Mesenchymal stem cell (in vitro differentiated cells and primary cell): Measurements from ENCODE around the gene CD44.

ENCODE experiments used
- DNase-seq: peaks from one replicate; pipeline ENCODE4 v3.0.0-alpha.2; 2013
- H2AFZ ChIP-seq: one replicate; pipeline ENCODE4 v1.6.1; 2013; ENCODE audit warnings: low read depth, mild to moderate bottlenecking, control low read depth, inconsistent platforms, low read length, moderate library complexity
- H2AK5ac ChIP-seq: 2 replicates; pipeline ENCODE4 v1.6.1; 2013; ENCODE audit warnings: low read length, moderate library complexity, mild to moderate bottlenecking, inconsistent platforms; ENCODE audit not compliant: severe bottlenecking
- H2BK120ac ChIP-seq: one replicate; pipeline ENCODE4 v1.6.1; 2013; ENCODE audit warnings: low read depth, mild to moderate bottlenecking, inconsistent platforms, low read length, moderate library complexity
- H2BK12ac ChIP-seq, 2 experiments: one replicate each; pipeline ENCODE4 v1.6.1; 2013; ENCODE audit warnings: inconsistent platforms in 2 of 2, low read length in 2 of 2, mild to moderate bottlenecking in 2 of 2, moderate library complexity in 2 of 2, control low read depth in 1 of 2
- H2BK15ac ChIP-seq: one replicate; pipeline ENCODE4 v1.6.1; 2013; ENCODE audit warnings: mild to moderate bottlenecking, low read depth, inconsistent platforms; ENCODE audit not compliant: poor library complexity, severe bottlenecking
- H2BK5ac ChIP-seq: 2 replicates; pipeline ENCODE4 v1.6.1; 2013; ENCODE audit warnings: low read depth, mild to moderate bottlenecking, low read length, control low read depth, inconsistent platforms; ENCODE audit not compliant: poor library complexity, severe bottlenecking
- H3K14ac ChIP-seq, 2 experiments: one replicate each; pipeline ENCODE4 v1.6.1; 2013; ENCODE audit warnings: inconsistent platforms in 2 of 2, low read length in 2 of 2, control low read depth in 1 of 2, mild to moderate bottlenecking in 1 of 2, moderate library complexity in 1 of 2
- H3K18ac ChIP-seq, 2 experiments: one replicate each; pipeline ENCODE4 v1.6.1; 2013; ENCODE audit warnings: inconsistent platforms in 2 of 2, low read length in 2 of 2, control low read depth in 1 of 2, low read depth in 1 of 2, mild to moderate bottlenecking in 1 of 2
- H3K23ac ChIP-seq, 2 experiments: one replicate each; pipeline ENCODE4 v1.6.1; 2013; ENCODE audit warnings: inconsistent platforms in 2 of 2, low read length in 2 of 2, mild to moderate bottlenecking in 2 of 2, moderate library complexity in 2 of 2, control low read depth in 1 of 2
- H3K27ac ChIP-seq: 2 replicates; pipeline ENCODE4 v1.5.1; 2013; ENCODE audit warnings: mild to moderate bottlenecking, moderate library complexity, low read length, control low read depth, inconsistent platforms; ENCODE audit not compliant: poor library complexity, severe bottlenecking
- H3K27me3 ChIP-seq, 2 experiments: 2 replicates each; pipeline versions ENCODE4 v1.6.1 to v1.7.0; 2013; ENCODE audit warnings: low read length in 2 of 2, mild to moderate bottlenecking in 2 of 2, moderate library complexity in 2 of 2, control low read depth in 1 of 2, inconsistent platforms in 1 of 2; ENCODE audit not compliant: control insufficient read depth in 1 of 2, insufficient read depth in 1 of 2
- H3K36me3 ChIP-seq, 2 experiments: 2 replicates each; pipeline versions ENCODE4 v1.6.1 to v1.7.0; 2013; ENCODE audit warnings: low read length in 2 of 2, control low read depth in 1 of 2, inconsistent platforms in 1 of 2, low read depth in 1 of 2, mild to moderate bottlenecking in 1 of 2; ENCODE audit not compliant: insufficient read depth in 2 of 2, control insufficient read depth in 1 of 2
- H3K4ac ChIP-seq, 2 experiments: one replicate each; pipeline ENCODE4 v1.6.1; 2013; ENCODE audit warnings: inconsistent platforms in 2 of 2, low read length in 2 of 2, mild to moderate bottlenecking in 2 of 2, moderate library complexity in 2 of 2, control low read depth in 1 of 2, low read depth in 1 of 2
- H3K4me1 ChIP-seq: 2 replicates; pipeline ENCODE4 v1.6.1; 2013; ENCODE audit warnings: low read depth, low read length, control low read depth; ENCODE audit not compliant: control insufficient read depth, insufficient read depth
- H3K4me2 ChIP-seq: 2 replicates; pipeline ENCODE4 v1.6.1; 2013; ENCODE audit warnings: low read length, mild to moderate bottlenecking, inconsistent platforms; ENCODE audit not compliant: poor library complexity, severe bottlenecking
- H3K4me3 ChIP-seq, 2 experiments: 2 replicates each; pipeline versions ENCODE4 v1.5.1 to v1.7.0; 2013; ENCODE audit warnings: low read length in 2 of 2, mild to moderate bottlenecking in 2 of 2, control low read depth in 1 of 2, low read depth in 1 of 2; ENCODE audit not compliant: insufficient read depth in 1 of 2
- H3K79me1 ChIP-seq: replicated peaks from 2 replicates; pipeline ENCODE4 v1.6.1; 2013; ENCODE audit warnings: mild to moderate bottlenecking, control low read depth, low read length, inconsistent platforms; ENCODE audit not compliant: poor library complexity, severe bottlenecking
- H3K9ac ChIP-seq: 2 replicates; pipeline ENCODE4 v1.7.0; 2013; ENCODE audit warnings: mild to moderate bottlenecking, low read length, moderate library complexity
- H3K9me3 ChIP-seq: 2 replicates; pipeline ENCODE4 v1.7.0; 2013; ENCODE audit warnings: mild to moderate bottlenecking, low read length; ENCODE audit not compliant: control insufficient read depth
- H4K8ac ChIP-seq: one replicate; pipeline ENCODE4 v1.6.1; 2013; ENCODE audit warnings: inconsistent platforms, mild to moderate bottlenecking, low read length, moderate library complexity
- H4K91ac ChIP-seq: one replicate; pipeline ENCODE4 v1.6.1; 2013; ENCODE audit warnings: mild to moderate bottlenecking, low read length, inconsistent platforms
- WGBS: methylation state at CpG from one replicate; pipeline ENCODE4 v1.1.7; 2013; ENCODE audit warnings: mixed read lengths; 5-methylcytosine and 5-hydroxymethylcytosine counted together

CD44 gene

DNA sequence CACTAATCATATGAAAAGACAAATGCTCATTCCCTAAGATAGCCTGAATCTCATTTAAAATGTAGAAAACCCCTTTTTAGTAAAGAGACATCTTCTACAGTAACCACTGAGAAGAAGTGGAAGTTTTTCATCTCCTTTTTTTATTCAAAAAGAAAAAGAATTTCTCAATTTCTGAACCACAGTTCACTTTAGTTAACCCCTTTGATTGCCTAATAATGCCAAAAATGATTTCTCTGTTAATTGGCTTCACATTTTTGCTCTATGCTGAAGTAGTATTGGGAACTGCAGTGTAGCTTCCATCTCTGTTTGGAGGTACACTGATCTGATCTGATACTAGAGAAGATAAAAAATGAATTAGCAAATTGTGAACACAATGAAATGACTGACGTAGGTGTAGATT, 58.3 kb downstream of the CD44 start:
- 98% methylated on average over 1 of the region's 1 CpG for WGBS
- H3K18ac ChIP-seq, result no peak overlapping the region
- H3K27me3 ChIP-seq, result no peaks in the 10 kb centered on the region
- H4K91ac ChIP-seq, result no peak overlapping the region
- H2BK12ac ChIP-seq, result no peak overlapping the region
- H2BK5ac ChIP-seq, result no peak overlapping the region
- no peak overlapping the region for H2AFZ ChIP-seq
- H2BK15ac ChIP-seq, result no peak overlapping the region
- H3K4me3 ChIP-seq, result no peak overlapping the region
- H3K9me3 ChIP-seq, result no peaks in the 10 kb centered on the region
- no peak overlapping the region for H3K4me2 ChIP-seq
- no peak overlapping the region for H3K14ac ChIP-seq
- DNase-seq, result no peak
- no peak overlapping the region for H2AK5ac ChIP-seq
- H3K27ac ChIP-seq, result no peak overlapping the region
- H3K4ac ChIP-seq, result no peak overlapping the region
- H3K36me3 ChIP-seq, result peaks cover 5 to 100% of the 10 kb centered on the region in 2 experiments
- peaks cover 17% of the 10 kb centered on the region for H3K79me1 ChIP-seq
- no peak overlapping the region for H4K8ac ChIP-seq
- no peak overlapping the region for H3K9ac ChIP-seq
- no peak overlapping the region for H2BK120ac ChIP-seq
- H3K23ac ChIP-seq, result no peak overlapping the region
- peaks cover 1% of the 10 kb centered on the region for H3K4me1 ChIP-seq

DNA sequence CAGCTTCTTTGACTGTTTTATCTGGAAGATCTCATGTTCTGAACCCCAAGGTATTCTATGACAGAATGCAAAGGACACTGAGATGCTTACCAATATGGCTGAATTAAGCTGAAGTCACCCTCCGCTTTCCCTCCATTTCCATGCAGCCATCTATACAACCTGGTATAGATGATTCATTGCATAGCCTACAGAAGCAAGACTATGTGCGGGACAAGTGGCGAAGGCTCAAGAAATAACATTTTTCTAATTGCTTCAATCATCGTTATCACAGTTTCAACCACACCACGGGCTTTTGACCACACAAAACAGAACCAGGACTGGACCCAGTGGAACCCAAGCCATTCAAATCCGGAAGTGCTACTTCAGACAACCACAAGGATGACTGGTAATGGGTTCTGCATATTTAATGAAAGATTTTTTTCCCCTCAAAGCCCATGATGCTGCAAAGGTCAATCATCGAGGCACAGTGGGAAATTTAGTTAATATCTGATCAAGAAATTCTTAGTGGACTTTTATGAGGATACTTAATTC, 61.9 kb downstream of the CD44 start:
- no peak overlapping the region for H4K91ac ChIP-seq
- no peak overlapping the region for H2BK15ac ChIP-seq
- H3K23ac ChIP-seq, result no peak overlapping the region
- no peaks in the 10 kb centered on the region for H3K9me3 ChIP-seq
- H2BK5ac ChIP-seq, result no peak overlapping the region
- DNase-seq, result no peak
- no peak overlapping the region for H2BK12ac ChIP-seq
- H3K79me1 ChIP-seq, result peaks cover 12% of the 10 kb centered on the region
- H3K27me3 ChIP-seq, result no peaks in the 10 kb centered on the region
- H2AK5ac ChIP-seq, result no peak overlapping the region
- peak overlapping the region in 1 of 2 experiments; percentile 49 for H3K4ac ChIP-seq
- no peak overlapping the region for H3K4me2 ChIP-seq
- H3K27ac ChIP-seq, result no peak overlapping the region
- no peak overlapping the region for H2AFZ ChIP-seq
- no peak overlapping the region for H3K18ac ChIP-seq
- H3K4me1 ChIP-seq, result no peaks in the 10 kb centered on the region
- no peak overlapping the region for H3K14ac ChIP-seq
- WGBS, result 96% methylated on average over 7 of the region's 7 CpGs
- no peak overlapping the region for H4K8ac ChIP-seq
- H2BK120ac ChIP-seq, result no peak overlapping the region
- H3K4me3 ChIP-seq, result no peak overlapping the region
- peaks cover 8 to 100% of the 10 kb centered on the region in 2 experiments for H3K36me3 ChIP-seq
- no peak overlapping the region for H3K9ac ChIP-seq

DNA sequence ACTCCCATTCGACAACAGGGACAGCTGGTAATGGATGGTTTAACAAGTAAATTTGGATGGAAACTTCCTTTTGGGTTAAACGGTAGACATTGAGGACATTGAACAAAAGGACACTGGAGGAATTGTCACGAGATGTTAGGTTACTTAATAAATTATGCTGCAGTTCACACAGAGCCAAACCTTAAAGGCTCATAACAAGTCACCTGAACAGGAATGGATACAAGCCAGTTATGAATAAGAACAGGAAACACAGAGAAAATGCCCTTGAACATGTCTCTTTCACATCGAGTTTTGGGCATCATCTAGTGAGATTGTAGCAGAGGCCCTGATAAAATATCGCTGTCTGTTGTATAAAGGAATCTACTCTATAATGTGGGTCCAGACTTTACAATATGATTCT, 65.6 kb downstream of the CD44 start:
- WGBS, result 98% methylated on average over 5 of the region's 5 CpGs
- no peak overlapping the region for H3K4me2 ChIP-seq
- H2BK15ac ChIP-seq, result no peak overlapping the region
- no peak overlapping the region for H3K18ac ChIP-seq
- H3K9ac ChIP-seq, result no peak overlapping the region
- H3K36me3 ChIP-seq, result peaks cover 13 to 100% of the 10 kb centered on the region in 2 experiments
- H3K9me3 ChIP-seq, result peaks cover 14% of the 10 kb centered on the region
- H3K4ac ChIP-seq, result no peak overlapping the region
- no peak overlapping the region for H2AFZ ChIP-seq
- no peak overlapping the region for H3K14ac ChIP-seq
- H2AK5ac ChIP-seq, result no peak overlapping the region
- no peak overlapping the region for H2BK12ac ChIP-seq
- no peak overlapping the region for H3K23ac ChIP-seq
- no peaks in the 10 kb centered on the region for H3K4me1 ChIP-seq
- no peak overlapping the region for H2BK120ac ChIP-seq
- H3K4me3 ChIP-seq, result no peak overlapping the region
- H2BK5ac ChIP-seq, result no peak overlapping the region
- H3K79me1 ChIP-seq, result peaks cover 18% of the 10 kb centered on the region
- no peak overlapping the region for H4K91ac ChIP-seq
- H3K27ac ChIP-seq, result no peak overlapping the region
- no peak overlapping the region for H4K8ac ChIP-seq
- DNase-seq, result no peak
- H3K27me3 ChIP-seq, result no peaks in the 10 kb centered on the region

DNA sequence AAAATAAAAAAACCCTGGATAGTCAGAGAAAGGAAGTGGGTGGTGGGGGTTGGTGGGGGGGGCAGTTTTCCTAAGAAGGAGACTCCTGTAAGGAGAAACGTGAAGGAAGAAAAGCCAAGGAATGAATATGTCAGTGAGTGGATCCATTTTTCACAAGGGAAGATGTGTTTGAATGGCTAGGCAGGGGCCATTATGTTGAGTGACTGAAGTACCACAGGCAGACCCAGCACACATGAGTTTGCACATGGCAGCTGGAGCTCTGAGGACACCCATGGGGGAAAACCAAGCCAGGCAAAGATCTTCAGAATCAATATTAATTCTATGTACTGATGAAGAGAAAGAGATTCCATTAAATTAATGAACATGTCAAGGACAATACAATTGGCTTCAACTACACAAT, 67.6 kb downstream of the CD44 start:
- Histone ChIP-seq H3K4me1 (no peaks in the 10 kb centered on the region), H3K9me3 (peaks cover 19% of the 10 kb centered on the region), H3K18ac (no peak overlapping the region), H3K14ac (no peak overlapping the region), H3K27me3 (no peaks in the 10 kb centered on the region), H3K79me1 (peaks cover 12% of the 10 kb centered on the region), H2BK5ac (no peak overlapping the region), H2BK15ac (no peak overlapping the region), H4K8ac (no peak overlapping the region), H2AK5ac (no peak overlapping the region), H3K27ac (no peak overlapping the region), H3K4me2 (no peak overlapping the region), H3K36me3 (peaks cover 8 to 100% of the 10 kb centered on the region in 2 experiments), H3K4me3 (no peak overlapping the region), H2BK120ac (no peak overlapping the region), H3K9ac (no peak overlapping the region), H4K91ac (no peak overlapping the region), H3K4ac (no peak overlapping the region), H2AFZ (no peak overlapping the region), H2BK12ac (no peak overlapping the region), H3K23ac (no peak overlapping the region)
- 100% methylated on average over 1 of the region's 1 CpG for WGBS
- no peak for DNase-seq
